OCI-LY1 (cell line): ENCODE results near the gene CYB5R4.
"Not testable (repeated sequence)": the region's sequence is repeated elsewhere in the genome, so short reads cannot be mapped to it uniquely, and the experiment has no call there.

Source experiments
- H2AFZ ChIP-seq: fragments of 200-600 bp; sonication (generic), shearing (Covaris generic); 2 replicates; pipeline ENCODE4 v1.6.0; 2014; ENCODE audit warnings: antibody characterized with exemption, mild to moderate bottlenecking, low read length
- H3F3A ChIP-seq: fragments of 200-600 bp; sonication (generic), shearing (Covaris generic); 2 replicates; pipeline ENCODE4 v1.6.0; 2014; ENCODE audit warnings: mild to moderate bottlenecking, antibody characterized with exemption, low read length, moderate library complexity; ENCODE audit not compliant: insufficient read depth
- H3K27ac ChIP-seq: fragments of 200-600 bp; sonication (generic); 2 replicates; pipeline ENCODE4 v1.5.1; 2014; ENCODE audit warnings: low read length, mixed run types, mild to moderate bottlenecking, low read depth; ENCODE audit not compliant: poor library complexity, severe bottlenecking
- H3K27me3 ChIP-seq: fragments of 200-600 bp; sonication (generic); 2 replicates; pipeline ENCODE4 v1.6.0; 2014; ENCODE audit warnings: antibody characterized with exemption, mild to moderate bottlenecking, low read length, moderate library complexity; ENCODE audit not compliant: insufficient read depth
- H3K36me3 ChIP-seq: fragments of 200-600 bp; sonication (generic); 2 replicates; pipeline ENCODE4 v1.6.1; 2014; ENCODE audit warnings: mild to moderate bottlenecking, antibody characterized with exemption, low read length, moderate library complexity, mixed read lengths; ENCODE audit not compliant: insufficient read depth
- H3K4me1 ChIP-seq: fragments of 200-600 bp; sonication (generic); 2 replicates; pipeline ENCODE4 v1.5.1; 2014; ENCODE audit warnings: mild to moderate bottlenecking, low read length, moderate library complexity; ENCODE audit not compliant: insufficient read depth, severe bottlenecking
- H3K4me2 ChIP-seq: fragments of 200-600 bp; sonication (generic), shearing (Covaris generic); 2 replicates; pipeline ENCODE4 v1.6.1; 2014; ENCODE audit warnings: low read length
- H3K4me3 ChIP-seq: fragments of 200-600 bp; sonication (generic); 2 replicates; pipeline ENCODE4 v1.5.1; 2014; ENCODE audit warnings: low read length, low read depth, mild to moderate bottlenecking, mixed read lengths; ENCODE audit not compliant: poor library complexity, severe bottlenecking
- H3K79me2 ChIP-seq: fragments of 200-600 bp; shearing (Covaris generic); 2 replicates; pipeline ENCODE4 v1.6.1; 2016; ENCODE audit warnings: mixed run types, low read length, mixed read lengths; ENCODE audit not compliant: insufficient read depth
- H3K9ac ChIP-seq: fragments of 200-600 bp; sonication (generic), shearing (Covaris generic); 2 replicates; pipeline ENCODE4 v1.6.1; 2014; ENCODE audit warnings: mild to moderate bottlenecking, low read length, mixed read lengths
- H3K9me2 ChIP-seq: fragments of 200-600 bp; sonication (generic), shearing (Covaris generic); 2 replicates; pipeline ENCODE4 v1.6.1; 2014; ENCODE audit warnings: low read depth, mild to moderate bottlenecking, low read length, mixed read lengths
- H3K9me3 ChIP-seq: fragments of 200-600 bp; shearing (Covaris generic); 2 replicates; pipeline ENCODE4 v1.6.1; 2014; ENCODE audit warnings: low read length, mixed read lengths
- H4K20me1 ChIP-seq: fragments of 200-600 bp; sonication (generic), shearing (Covaris generic); 2 replicates; pipeline ENCODE4 v1.6.0; 2016; ENCODE audit warnings: mild to moderate bottlenecking, low read length; ENCODE audit not compliant: insufficient read depth
- CTCF ChIP-seq: fragments of 200-600 bp; sonication (generic), shearing (Covaris generic); IDR thresholded peaks from 2 replicates; pipeline ENCODE4 v1.5.1; 2017; ENCODE audit warnings: mild to moderate bottlenecking, antibody characterized with exemption, low read length, moderate library complexity, mixed read lengths
- EZH2 ChIP-seq: fragments of 200-600 bp; sonication (generic), shearing (Covaris generic); IDR thresholded peaks from 2 replicates; pipeline ENCODE4 v1.8.0; 2017; ENCODE audit warnings: borderline replicate concordance, mixed run types, mild to moderate bottlenecking, antibody characterized with exemption, low read length, moderate library complexity, mixed read lengths

Gene CYB5R4

GRCh38 chr6:83948851-83949250, 89.4 kb downstream of the CYB5R4 start:
- TF ChIP-seq EZH2 (no peak), CTCF (no peak)
- Histone ChIP-seq H3K36me3 (no peaks in the 10 kb centered on the region), H3K4me2 (no peak overlapping the region), H3K9ac (no peak overlapping the region), H2AFZ (no peak overlapping the region), H3K27ac (no peak overlapping the region), H3K27me3 (no peaks in the 10 kb centered on the region), H3K4me3 (no peak overlapping the region), H3F3A (no peaks in the 10 kb centered on the region), H3K4me1 (no peaks in the 10 kb centered on the region), H3K9me2 (no peaks in the 10 kb centered on the region), H4K20me1 (no peaks in the 10 kb centered on the region), H3K79me2 (no peaks in the 10 kb centered on the region), H3K9me3 (no peaks in the 10 kb centered on the region)

- not testable (repeated sequence) for H2AFZ ChIP-seq, H4K20me1 ChIP-seq, H3K27me3 ChIP-seq, H3K79me2 ChIP-seq, H3K9me2 ChIP-seq, H3K4me3 ChIP-seq, H3K27ac ChIP-seq, H3K36me3 ChIP-seq, H3K4me1 ChIP-seq, H3K9me3 ChIP-seq, H3F3A ChIP-seq, H3K4me2 ChIP-seq, H3K9ac ChIP-seq
Measured at GRCh38 chr6:83951423-83951822, 91.9 kb downstream of the CYB5R4 start.

- Histone ChIP-seq H4K20me1 (no peaks in the 10 kb centered on the region), H2AFZ (no peak overlapping the region), H3K9ac (no peak overlapping the region), H3F3A (no peaks in the 10 kb centered on the region), H3K4me2 (no peak overlapping the region), H3K36me3 (peaks cover 8% of the 10 kb centered on the region), H3K27ac (no peak overlapping the region), H3K9me3 (no peaks in the 10 kb centered on the region), H3K4me1 (no peaks in the 10 kb centered on the region), H3K4me3 (no peak overlapping the region), H3K9me2 (no peaks in the 10 kb centered on the region), H3K79me2 (no peaks in the 10 kb centered on the region), H3K27me3 (no peaks in the 10 kb centered on the region)
- TF ChIP-seq CTCF (no peak), EZH2 (no peak)
Measured at GRCh38 chr6:83952830-83953229, 93.3 kb downstream of the CYB5R4 start.

- Histone ChIP-seq H3K9me3 (no peaks in the 10 kb centered on the region), H3K27ac (no peak overlapping the region), H3F3A (no peaks in the 10 kb centered on the region), H3K9ac (no peak overlapping the region), H2AFZ (no peak overlapping the region), H4K20me1 (no peaks in the 10 kb centered on the region), H3K79me2 (no peaks in the 10 kb centered on the region), H3K36me3 (peaks cover 8% of the 10 kb centered on the region), H3K4me2 (no peak overlapping the region), H3K9me2 (no peaks in the 10 kb centered on the region), H3K4me1 (no peaks in the 10 kb centered on the region), H3K4me3 (no peak overlapping the region), H3K27me3 (no peaks in the 10 kb centered on the region)
- TF ChIP-seq CTCF (no peak), EZH2 (no peak)
Measured at GRCh38 chr6:83954371-83954770, 94.9 kb downstream of the CYB5R4 start.
